Vagina (tissue), 2 donors: ENCODE data around the gene RPL27. TPM values are rescaled to one million over a fixed set of nuclear protein-coding genes. Genes with fewer than 3 reads are reported as not detected.

ENCODE experiments used
- DNase-seq, 2 donors: peaks; one replicate each; pipeline ENCODE4 v3.0.0-alpha.2; 2017; ENCODE audit errors: extremely low spot score in 2 of 2
- H3K27ac ChIP-seq: fragments of 200-600 bp; sonication (generic); one replicate; pipeline ENCODE4 v1.5.1; 2019
- H3K27me3 ChIP-seq: fragments of 200-600 bp; sonication (generic); one replicate; pipeline ENCODE4 v1.5.1; 2019
- H3K36me3 ChIP-seq, 2 donors: fragments of 200-600 bp; sonication (generic); one replicate each; pipeline ENCODE4 v1.5.1; 2017 to 2019
- H3K4me1 ChIP-seq: fragments of 200-600 bp; sonication (generic); one replicate; pipeline ENCODE4 v1.5.1; 2019
- H3K4me3 ChIP-seq, 2 donors: fragments of 200-600 bp; sonication (generic); 1 replicate in 1 of 2; 2 replicates in 1 of 2; pipeline ENCODE4 v1.5.1; 2016 to 2019
- H3K9me3 ChIP-seq: fragments of 200-600 bp; sonication (generic); one replicate; pipeline ENCODE4 v1.5.1; 2019
- POLR2A ChIP-seq, 2 donors: fragments of 450-650 bp; IDR thresholded peaks; one replicate each; pipeline ENCODE4 v1.6.1; 2017; ENCODE audit warnings: antibody characterized with exemption in 2 of 2, mild to moderate bottlenecking in 2 of 2, moderate library complexity in 2 of 2
- POLR2AphosphoS5 ChIP-seq, 2 donors: sonication (generic); formaldehyde crosslinking; IDR thresholded peaks; one replicate each; pipeline ENCODE4 v1.9.0; 2017; ENCODE audit warnings: antibody characterized with exemption in 2 of 2, mild to moderate bottlenecking in 2 of 2, low read depth in 1 of 2; ENCODE audit not compliant: insufficient read depth in 1 of 2
- intact Hi-C: fragments of 100-400 bp; cut with DNase I; formaldehyde crosslinking; loops from one replicate; pipeline ENCODE4 v1.15.1; 2023
- total RNA-seq: library from RNA; depleted of rRNA; stranded (reverse); fragments of >200 nt; gene quantifications from one replicate; pipeline ENCODE4 v1.2.3, GENCODE V29; 2016
- TF ChIP-seq, protein P1 (sequence below), 3 experiments: fragments of 450-650 bp in 2 of 3; fragments of 200-600 bp in 1 of 3; sonication (generic) in 1 of 3; IDR thresholded peaks; one replicate each; pipeline ENCODE4 v1.5.1; 2017 to 2019; ENCODE audit warnings: antibody characterized with exemption in 3 of 3, mild to moderate bottlenecking in 2 of 3, moderate library complexity in 2 of 3

RPL27 gene
- total RNA-seq, 1 donor from 2014 or later = 1,982 TPM

DNA sequence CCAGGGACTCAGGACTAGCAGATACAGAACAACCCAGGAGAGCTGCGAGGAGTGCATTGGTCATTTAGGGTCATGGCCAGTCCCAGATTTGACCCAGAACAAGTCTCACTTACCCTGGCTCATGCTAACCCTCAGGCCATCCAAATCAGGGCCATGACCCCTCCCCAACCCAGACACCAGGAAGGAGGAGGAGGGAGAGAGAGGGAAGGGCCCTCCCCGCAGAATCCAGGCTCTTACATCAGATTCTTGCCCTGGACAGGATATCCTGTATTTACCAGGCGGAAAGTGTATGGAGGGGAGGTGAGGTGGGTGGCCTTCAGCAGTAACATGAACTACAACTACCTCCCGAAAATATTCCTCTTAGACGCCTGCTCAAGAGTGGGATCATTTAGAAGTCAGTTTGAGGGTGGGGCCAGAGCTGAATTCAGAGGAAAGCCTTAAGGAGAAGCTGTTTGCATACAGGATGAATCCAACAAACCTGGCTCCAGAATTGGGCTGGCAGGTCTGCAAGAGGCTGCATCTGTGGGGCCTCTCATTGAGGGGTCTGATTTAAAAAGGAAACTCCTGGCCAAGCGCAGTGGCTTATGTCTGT lies 21.9 kb downstream of the RPL27 start:
- Histone ChIP-seq H3K4me3 (peak overlapping the region; percentile 5 to 100), H3K36me3 (peaks cover 0 to 27% of the 10 kb centered on the region in 2 donors), H3K27me3 (no peaks in the 10 kb centered on the region), H3K9me3 (no peaks in the 10 kb centered on the region), H3K4me1 (peaks cover 65% of the 10 kb centered on the region), H3K27ac (peak overlapping the region; percentile 99)
- TF ChIP-seq POLR2A (IDR thresholded peaks at IDR 0.05) = no peak
- TF ChIP-seq POLR2AphosphoS5 (IDR thresholded peaks at IDR 0.05; ENCODE audit: insufficient read depth in 1 of 2, low read depth in 1 of 2) = no peak
- TF ChIP-seq, protein P1, sequence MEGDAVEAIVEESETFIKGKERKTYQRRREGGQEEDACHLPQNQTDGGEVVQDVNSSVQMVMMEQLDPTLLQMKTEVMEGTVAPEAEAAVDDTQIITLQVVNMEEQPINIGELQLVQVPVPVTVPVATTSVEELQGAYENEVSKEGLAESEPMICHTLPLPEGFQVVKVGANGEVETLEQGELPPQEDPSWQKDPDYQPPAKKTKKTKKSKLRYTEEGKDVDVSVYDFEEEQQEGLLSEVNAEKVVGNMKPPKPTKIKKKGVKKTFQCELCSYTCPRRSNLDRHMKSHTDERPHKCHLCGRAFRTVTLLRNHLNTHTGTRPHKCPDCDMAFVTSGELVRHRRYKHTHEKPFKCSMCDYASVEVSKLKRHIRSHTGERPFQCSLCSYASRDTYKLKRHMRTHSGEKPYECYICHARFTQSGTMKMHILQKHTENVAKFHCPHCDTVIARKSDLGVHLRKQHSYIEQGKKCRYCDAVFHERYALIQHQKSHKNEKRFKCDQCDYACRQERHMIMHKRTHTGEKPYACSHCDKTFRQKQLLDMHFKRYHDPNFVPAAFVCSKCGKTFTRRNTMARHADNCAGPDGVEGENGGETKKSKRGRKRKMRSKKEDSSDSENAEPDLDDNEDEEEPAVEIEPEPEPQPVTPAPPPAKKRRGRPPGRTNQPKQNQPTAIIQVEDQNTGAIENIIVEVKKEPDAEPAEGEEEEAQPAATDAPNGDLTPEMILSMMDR (IDR thresholded peaks at IDR 0.05) = no peak
- DNase-seq = no peak
- intact Hi-C loops = loop anchor here (10.0 kb wide), 2 partner anchors 105 to 315 kb away; partner anchors contain the start of gene BRCA1

DNA sequence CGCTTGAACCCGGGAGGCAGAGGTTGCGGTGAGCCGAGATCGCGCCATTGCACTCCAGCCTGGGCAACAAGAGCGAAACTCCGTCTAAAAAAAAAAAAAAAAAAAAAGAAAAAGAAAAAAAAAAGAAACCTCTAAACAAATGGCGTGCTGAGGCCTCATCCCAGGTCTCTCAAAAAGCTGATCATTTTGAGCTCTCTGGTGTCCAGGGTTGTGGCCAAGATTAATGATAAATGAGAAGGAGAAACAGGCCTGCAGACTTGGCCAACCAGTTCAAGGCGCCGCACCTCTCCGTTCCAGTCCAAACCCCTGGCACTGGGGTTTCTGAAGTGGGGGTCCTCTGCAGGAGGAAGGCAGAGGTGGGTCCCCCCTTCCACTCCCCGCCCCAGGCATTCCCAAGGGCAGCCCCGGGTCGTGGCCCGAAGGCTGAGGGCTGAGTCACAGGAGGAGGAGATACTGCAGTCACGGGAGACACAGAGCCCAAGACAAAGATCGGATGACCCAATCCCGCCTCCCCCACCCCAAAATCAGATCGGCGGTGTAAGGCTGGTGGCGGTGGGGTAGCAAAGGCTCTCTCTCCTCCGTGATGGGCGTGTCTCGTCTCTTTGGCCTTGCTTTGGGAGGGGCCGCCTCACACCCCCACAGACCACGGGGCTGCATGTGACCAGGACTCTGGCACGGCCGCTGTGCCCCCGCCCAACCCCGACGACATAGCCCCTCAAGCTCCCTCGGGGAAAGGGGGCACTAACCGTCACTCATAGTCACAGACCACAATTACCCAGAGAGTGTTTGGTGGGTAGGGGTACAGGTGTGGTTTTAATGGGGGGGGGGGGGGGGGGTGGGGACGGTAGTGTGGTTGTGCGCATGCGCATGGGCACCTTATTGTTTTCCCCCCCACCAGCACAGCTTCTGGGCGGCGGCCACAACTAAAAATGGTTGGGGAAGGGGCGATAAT lies 22.8 kb downstream of the RPL27 start:
- Histone ChIP-seq H3K9me3 (no peaks in the 10 kb centered on the region), H3K4me3 (peak overlapping the region; percentile 100), H3K36me3 (peaks cover 0 to 18% of the 10 kb centered on the region in 2 donors), H3K4me1 (peaks cover 65% of the 10 kb centered on the region), H3K27ac (peak overlapping the region; percentile 99), H3K27me3 (no peaks in the 10 kb centered on the region)
- DNase-seq = peak in 1 of 2 donors; percentile 91
- intact Hi-C loops = loop anchor here (10.0 kb wide), 2 partner anchors 104 to 314 kb away; partner anchors contain the start of gene BRCA1
- TF ChIP-seq POLR2A (IDR thresholded peaks at IDR 0.05) = peak in 1 of 2 donors; percentile 54
- TF ChIP-seq, protein P1 (IDR thresholded peaks at IDR 0.05) = no peak
- TF ChIP-seq POLR2AphosphoS5 (IDR thresholded peaks at IDR 0.05; ENCODE audit: insufficient read depth in 1 of 2, low read depth in 1 of 2) = peak in 1 of 2 donors; percentile 89

DNA sequence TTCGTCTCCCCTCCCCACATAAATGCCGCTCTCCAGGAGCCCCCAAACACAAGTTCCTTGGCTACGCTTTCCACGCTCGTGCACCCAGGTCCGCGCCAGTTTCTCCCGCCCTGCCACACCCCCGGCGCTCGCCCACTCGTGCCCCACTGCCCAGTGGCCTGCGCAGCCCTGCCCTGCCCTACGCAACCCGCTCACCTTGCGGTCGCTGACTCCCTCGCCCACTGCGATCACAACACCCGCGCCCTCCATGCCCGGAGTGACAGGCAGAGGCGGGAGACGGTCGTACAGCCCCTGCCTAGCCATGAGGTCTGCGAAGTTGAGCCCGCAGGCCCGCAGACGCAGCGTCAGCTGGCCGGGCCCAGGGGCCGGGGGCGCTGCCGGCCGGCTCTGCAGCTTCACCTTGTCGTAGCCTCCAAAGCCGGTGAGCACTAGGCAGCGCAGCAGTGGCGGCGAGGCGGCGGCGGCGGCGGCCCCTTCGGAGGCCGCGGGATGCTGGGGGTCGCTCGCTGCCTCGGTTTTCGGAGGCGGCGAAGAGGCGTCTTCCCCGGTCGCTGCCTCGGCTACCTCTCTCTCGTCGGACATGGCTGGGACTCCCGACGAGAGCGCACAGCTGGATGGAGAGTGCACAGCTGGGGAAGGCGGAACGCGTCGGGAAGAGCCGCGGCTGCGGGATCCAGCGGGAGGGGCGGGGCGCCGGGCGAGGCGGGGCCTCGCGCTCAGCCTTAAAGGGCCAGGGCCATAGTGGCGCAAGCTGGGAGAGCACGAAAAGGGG lies 23.7 kb downstream of the RPL27 start, which contains the start of gene VAT1:
VAT1 (minus strand) TSS at position 645 of the 772 bp plus-strand sequence; CDS start at position 582, 63 bp downstream.
- DNase-seq = no peak
- peak within 1 kb of the TSS; percentile 99 for H3K27ac ChIP-seq
- peaks cover 67% of the 10 kb centered on the region for H3K4me1 ChIP-seq
- intact Hi-C loops = loop anchor here (2.0 to 10.0 kb wide), 3 partner anchors 103 to 313 kb away; partner anchors contain the start of genes BRCA1 and NBR1
- TF ChIP-seq, protein P1 (IDR thresholded peaks at IDR 0.05) = peak in 1 of 3 experiments; percentile 6
- TF ChIP-seq POLR2A (IDR thresholded peaks at IDR 0.05) (peak in 1 of 2 donors; percentile 81), POLR2AphosphoS5 (IDR thresholded peaks at IDR 0.05; ENCODE audit: insufficient read depth in 1 of 2, low read depth in 1 of 2) (peak; percentile 29 to 93)
- H3K9me3 ChIP-seq = no peaks in the 10 kb centered on the region
- H3K27me3 ChIP-seq = no peaks in the 10 kb centered on the region
- peak within 1 kb of the TSS; percentile 100 for H3K4me3 ChIP-seq
- peaks cover 0 to 11% of the 10 kb centered on the region in 2 donors for H3K36me3 ChIP-seq

DNA sequence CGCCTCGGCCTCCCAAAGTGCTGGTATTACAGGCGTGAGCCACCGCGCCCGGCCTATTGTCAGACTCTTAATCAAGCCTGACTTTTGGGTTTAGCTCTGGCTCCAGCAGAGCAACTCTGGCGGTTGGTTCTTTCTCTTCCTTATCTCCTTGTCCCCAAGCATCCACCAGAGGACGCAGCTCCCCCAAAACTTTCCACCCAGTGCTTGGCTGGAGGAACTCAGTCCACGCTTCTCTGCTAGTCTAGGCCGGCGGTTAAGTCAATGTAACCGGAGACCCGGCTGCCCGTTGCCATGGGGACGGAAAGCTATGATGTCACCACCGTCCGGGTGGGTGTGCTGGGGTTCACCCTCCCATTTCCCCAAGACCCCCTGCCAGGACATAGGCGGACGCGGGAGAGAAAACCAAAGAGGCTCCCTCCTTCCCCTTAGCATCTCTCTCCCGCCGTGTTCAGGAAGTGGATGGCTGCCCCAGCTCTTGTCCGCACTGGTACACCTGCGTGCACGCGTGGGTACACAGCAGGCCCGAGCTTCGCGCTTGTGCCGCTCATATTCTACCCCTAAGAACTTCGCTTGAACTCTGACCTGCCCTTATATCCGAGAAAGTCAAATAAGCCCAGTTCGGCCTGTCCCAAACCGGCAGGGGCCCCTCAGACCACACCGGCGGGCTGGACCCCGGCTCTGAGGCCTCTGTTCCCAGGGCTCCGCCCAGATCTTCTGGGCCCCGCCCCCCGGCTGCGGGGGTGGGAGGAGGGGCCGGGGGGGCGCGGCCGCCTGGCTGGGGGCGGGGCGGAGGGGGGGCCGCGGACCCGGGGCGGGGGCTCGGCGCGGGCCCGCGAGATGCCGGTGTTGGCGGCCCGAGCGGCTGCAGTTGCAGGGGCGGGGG lies 26.4 kb downstream of the RPL27 start, which contains the start of gene RND2:
RND2 (plus strand) TSS at position 825 of the 883 bp plus-strand sequence. CDS start 117 bp downstream, outside the sequence.
- H3K27ac ChIP-seq = peak within 1 kb of the TSS; percentile 85
- H3K4me1 ChIP-seq = peaks cover 54% of the 10 kb centered on the region
- TF ChIP-seq, protein P1 (IDR thresholded peaks at IDR 0.05) = peak; percentile 33 to 73 (median 47)
- TF ChIP-seq POLR2A (IDR thresholded peaks at IDR 0.05) = peak in 1 of 2 donors; percentile 61
- peak in 1 of 2 donors; percentile 89 for TF ChIP-seq POLR2AphosphoS5 (IDR thresholded peaks at IDR 0.05; ENCODE audit: insufficient read depth in 1 of 2, low read depth in 1 of 2)
- H3K36me3 ChIP-seq = no peaks in the 10 kb centered on the region
- peak in 1 of 2 donors; percentile 97 for DNase-seq
- intact Hi-C loops = loop anchor here (10.0 kb wide), 2 partner anchors 100 to 310 kb away; partner anchors contain the start of gene BRCA1
- no peaks in the 10 kb centered on the region for H3K9me3 ChIP-seq
- H3K27me3 ChIP-seq = no peaks in the 10 kb centered on the region
- peak within 1 kb of the TSS; percentile 57 to 78 for H3K4me3 ChIP-seq
